Testis (tissue), 3 donors: Measurements from ENCODE around the gene TEX48. TPM values are rescaled to one million over a fixed set of nuclear protein-coding genes. Genes with fewer than 3 reads are reported as not detected.

ENCODE experiments used
- DNase-seq: peaks from one replicate; pipeline ENCODE4 v3.0.0-alpha.2; 2019
- H3K27ac ChIP-seq, 2 donors: fragments of 200-600 bp; sonication (generic); one replicate each; pipeline ENCODE4 v1.5.1; 2019
- H3K27me3 ChIP-seq: fragments of 200-600 bp; sonication (generic); one replicate; pipeline ENCODE4 v1.5.1; 2019
- H3K36me3 ChIP-seq: fragments of 200-600 bp; sonication (generic); one replicate; pipeline ENCODE4 v1.5.1; 2017; ENCODE audit warnings: low read depth; ENCODE audit errors: missing control alignments
- H3K4me1 ChIP-seq: fragments of 200-600 bp; sonication (generic); one replicate; pipeline ENCODE4 v1.5.1; 2019
- H3K4me3 ChIP-seq, 2 donors: fragments of 200-600 bp; sonication (generic); one replicate each; pipeline ENCODE4 v1.5.1; 2017 to 2019
- H3K9me3 ChIP-seq: fragments of 200-600 bp; sonication (generic); one replicate; pipeline ENCODE4 v1.5.1; 2017
- CTCF ChIP-seq, 3 experiments: fragments of 450-650 bp in 2 of 3; fragments of 200-600 bp in 1 of 3; sonication (generic) in 1 of 3; IDR thresholded peaks; one replicate each; pipeline ENCODE4 v1.5.1; 2016 to 2019; ENCODE audit warnings: antibody characterized with exemption in 3 of 3, mild to moderate bottlenecking in 2 of 3, moderate library complexity in 1 of 3
- POLR2A ChIP-seq: fragments of 450-650 bp; IDR thresholded peaks from one replicate; pipeline ENCODE4 v1.6.1; 2017; ENCODE audit warnings: antibody characterized with exemption, mild to moderate bottlenecking, moderate library complexity
- WGBS, 2 donors: methylation state at CpG; one replicate each; pipeline ENCODE4 v1.1.5; 2018; 5-methylcytosine and 5-hydroxymethylcytosine counted together
- intact Hi-C: fragments of 100-400 bp; cut with DNase I; formaldehyde crosslinking; loops from one replicate; pipeline ENCODE4 v1.15.1; 2023; ENCODE audit warnings: low total_unique reads
- polyA plus RNA-seq: library from polyadenylated mRNA; stranded (reverse); fragments of 350-450 nt; fragmentation: Illumina TruSeq; extraction: RNeasy Lipid Tissue Mini Kit (QIAGEN cat#74804); gene quantifications from one replicate; pipeline ENCODE4 v1.2.3, GENCODE V29; 2014; ENCODE audit warnings: low read depth, low replicate concordance; ENCODE audit not compliant: insufficient read depth
- total RNA-seq, 2 donors: library from RNA; depleted of rRNA; stranded (reverse); fragments of >200 nt; gene quantifications; one replicate each; pipeline ENCODE4 v1.2.3, GENCODE V29; 2016

Gene TEX48
- total and polyA plus RNA-seq, 3 donors from 2014 or later = 11.5 to 44.0 (median 34.6) TPM

GRCh38 chr9:114706711-114707110 is 24.7 kb upstream of the TEX48 start:
- intact Hi-C loops = no loop called here
- no peak for TF ChIP-seq CTCF (IDR thresholded peaks at IDR 0.05)
- TF ChIP-seq POLR2A = no peak
- no peak for DNase-seq
- WGBS, 2 donors = 83 to 84% methylated on average over 2 of the region's 2 CpGs
- H3K4me3 ChIP-seq = no peak overlapping the region
- H3K27me3 ChIP-seq = no peaks in the 10 kb centered on the region
- no peak overlapping the region for H3K27ac ChIP-seq
- H3K9me3 ChIP-seq = no peaks in the 10 kb centered on the region
- no peaks in the 10 kb centered on the region for H3K4me1 ChIP-seq
- H3K36me3 ChIP-seq = no peaks in the 10 kb centered on the region

GRCh38 chr9:114701988-114702387 is 20.0 kb upstream of the TEX48 start:
- TF ChIP-seq POLR2A (no peak), CTCF (IDR thresholded peaks at IDR 0.05) (no peak)
- no peak for DNase-seq
- Histone ChIP-seq H3K4me1 (no peaks in the 10 kb centered on the region), H3K27ac (no peak overlapping the region), H3K4me3 (no peak overlapping the region), H3K27me3 (no peaks in the 10 kb centered on the region), H3K36me3 (no peaks in the 10 kb centered on the region), H3K9me3 (no peaks in the 10 kb centered on the region)
- intact Hi-C loops = no loop called here

GRCh38 chr9:114697951-114698351 is 16.0 kb upstream of the TEX48 start:
- Histone ChIP-seq H3K27me3 (no peaks in the 10 kb centered on the region), H3K9me3 (no peaks in the 10 kb centered on the region), H3K4me3 (no peak overlapping the region), H3K4me1 (no peaks in the 10 kb centered on the region), H3K36me3 (no peaks in the 10 kb centered on the region), H3K27ac (no peak overlapping the region)
- no peak for DNase-seq
- intact Hi-C loops = no loop called here
- 90 to 94% methylated on average over 4 of the region's 4 CpGs for WGBS, 2 donors
- TF ChIP-seq POLR2A (no peak), CTCF (IDR thresholded peaks at IDR 0.05) (no peak)

- no peak overlapping the region for H3K27ac ChIP-seq
These were observed 15.0 kb upstream of the TEX48 start for GRCh38 chr9:114696814-114697544.

More at GRCh38 chr9:114696814-114697544, 15.0 kb upstream of the TEX48 start:
- no peaks in the 10 kb centered on the region for H3K4me1 ChIP-seq
- intact Hi-C loops = no loop called here
- WGBS, 2 donors = 80 to 84% methylated on average over 7 of the region's 7 CpGs
- H3K9me3 ChIP-seq = no peaks in the 10 kb centered on the region
- H3K27me3 ChIP-seq = no peaks in the 10 kb centered on the region
- no peak for DNase-seq
- H3K36me3 ChIP-seq = no peaks in the 10 kb centered on the region
- H3K4me3 ChIP-seq = no peak overlapping the region
- TF ChIP-seq CTCF (IDR thresholded peaks at IDR 0.05) = no peak
- TF ChIP-seq POLR2A = no peak
